Measurements from ENCODE around the gene UMOD.
"Not testable (repeated sequence)": the region's sequence is repeated elsewhere in the genome, so short reads cannot be mapped to it uniquely, and the experiment has no call there.

The UMOD gene

GRCh38 chr16:20363191-20363590 is 10.7 kb upstream of the UMOD start:
- no peak for DNase-seq (ENCODE audit: low spot score)

GRCh38 chr16:20359997-20360396 is 7.5 kb upstream of the UMOD start:
- no peak for DNase-seq (ENCODE audit: low spot score)

DNA sequence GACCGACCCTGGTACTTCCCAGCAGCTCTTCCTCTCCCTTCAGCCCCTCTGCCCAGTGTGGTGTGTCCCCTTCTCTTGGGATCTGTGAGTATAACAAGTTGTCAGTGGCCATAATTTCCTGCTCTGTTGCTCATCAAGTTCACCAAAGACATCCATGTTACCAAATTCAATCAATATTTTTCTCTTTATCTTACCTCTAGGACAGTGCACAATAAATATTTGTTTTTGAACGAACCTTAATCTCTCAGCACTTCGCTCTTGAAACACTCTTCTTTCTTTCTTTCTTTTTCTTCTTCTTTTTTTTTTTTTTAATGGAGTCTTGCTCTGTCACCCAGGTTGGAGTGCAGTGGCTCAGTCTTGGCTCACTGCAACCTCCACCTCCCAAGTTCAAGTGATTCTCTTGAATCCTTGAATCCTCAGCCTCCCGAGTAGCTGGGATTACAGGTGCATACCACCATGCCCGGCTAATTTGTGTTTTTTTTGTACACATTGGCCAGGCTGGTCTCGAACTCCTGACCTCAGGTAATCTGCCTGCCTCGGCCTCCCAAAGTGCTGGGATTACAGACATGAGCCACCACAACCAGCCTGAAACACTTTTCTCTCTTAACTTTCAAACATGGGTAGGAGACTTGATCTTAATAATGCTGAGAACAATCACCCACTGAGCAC is 2.7 kb upstream of the UMOD start:
- DNase-seq (ENCODE audit: low spot score) = no peak

DNA sequence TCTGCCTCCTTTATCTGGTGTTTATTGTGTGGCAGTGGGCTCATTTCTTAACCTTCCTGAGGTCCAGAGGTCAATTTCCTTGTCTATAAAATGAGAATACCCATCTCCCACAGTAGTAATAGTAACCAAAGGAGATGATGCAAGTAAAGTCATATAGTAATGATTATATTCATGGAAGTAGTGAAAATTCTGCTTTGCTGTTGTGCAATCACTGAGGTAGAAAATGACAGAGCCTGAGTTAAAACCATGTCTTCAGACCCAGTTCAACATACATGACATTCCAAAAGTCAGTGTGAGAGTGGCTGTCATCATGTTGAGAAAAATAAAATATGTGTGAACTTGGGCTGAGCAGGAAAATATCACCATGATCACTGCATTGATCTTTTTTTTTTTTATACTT is 864 bp upstream of the UMOD start:
- no peak for DNase-seq (ENCODE audit: low spot score)

- no peak for DNase-seq (ENCODE audit: low spot score)
These were observed 2.9 kb downstream of the UMOD start for GRCh38 chr16:20349615-20350014.

- no peak for DNase-seq (ENCODE audit: low spot score)
These were observed 3.9 kb downstream of the UMOD start for GRCh38 chr16:20348365-20349185.

GRCh38 chr16:20347666-20348364 is 4.7 kb downstream of the UMOD start:
- no peak for DNase-seq (ENCODE audit: low spot score)

DNA sequence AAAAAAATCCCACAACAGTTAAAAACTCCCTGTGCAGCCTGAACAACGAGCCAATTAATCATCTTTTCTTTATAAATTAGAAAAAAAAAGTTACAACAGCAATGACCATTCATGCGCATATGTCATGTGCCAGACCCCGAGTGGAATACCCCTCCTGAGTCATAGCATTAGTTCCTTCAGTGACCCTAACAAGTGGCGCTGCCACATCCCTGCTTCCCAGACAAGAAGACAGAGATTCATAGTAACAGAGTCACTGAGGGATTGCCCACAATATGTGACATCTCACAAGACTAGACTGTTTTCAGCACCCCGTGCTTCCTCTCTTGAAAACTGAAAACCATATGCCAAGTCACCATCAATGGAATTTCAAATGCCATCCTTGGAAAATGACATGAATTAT is 7.9 kb downstream of the UMOD start:
- no peak for DNase-seq (ENCODE audit: low spot score)

DNA sequence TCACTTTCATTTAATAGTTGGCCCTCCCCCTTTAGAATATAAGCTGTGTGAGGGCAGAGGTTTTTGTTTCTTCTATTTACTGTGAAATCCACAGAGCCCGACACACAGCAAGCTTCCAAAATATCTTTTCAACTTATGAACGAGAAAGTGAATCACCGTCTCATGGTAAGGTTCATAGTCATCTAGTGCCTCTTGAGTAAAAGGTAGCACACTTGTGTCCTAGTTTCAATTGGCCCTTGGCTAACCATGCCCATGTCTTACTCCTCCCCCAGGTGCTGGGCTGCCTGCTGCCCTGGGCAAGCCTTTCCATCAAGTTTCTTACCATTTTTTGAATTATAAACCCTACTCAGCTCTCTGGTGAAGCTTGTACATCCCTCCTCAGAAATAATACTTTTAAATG is 12.8 kb downstream of the UMOD start:
- no peak for DNase-seq (ENCODE audit: low spot score)

- DNase-seq (ENCODE audit: low spot score) = no peak
These were observed 15.6 kb downstream of the UMOD start for GRCh38 chr16:20336955-20337354.

- no peak for DNase-seq (ENCODE audit: low spot score)
These were observed 18.1 kb downstream of the UMOD start for GRCh38 chr16:20334396-20334795.

DNA sequence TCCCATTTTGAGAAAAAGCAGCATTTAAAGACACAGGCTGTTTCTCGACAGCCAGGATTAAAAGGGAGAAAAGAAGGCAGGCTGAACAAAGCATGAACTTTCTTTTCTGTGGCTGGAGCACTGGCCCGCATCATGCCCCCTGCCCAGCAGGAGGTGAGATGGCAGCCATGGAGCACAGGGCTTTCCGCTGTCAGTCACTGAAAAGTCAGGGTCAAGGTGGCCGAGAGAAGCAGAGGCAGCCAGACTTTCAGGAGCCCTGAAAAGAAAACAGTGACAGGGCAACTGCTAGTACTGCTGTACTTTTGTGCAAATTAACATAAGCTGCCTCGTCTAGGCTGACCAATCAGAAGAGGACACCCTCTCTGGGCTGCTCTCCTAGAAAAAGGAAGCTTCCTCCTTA is 19.4 kb downstream of the UMOD start:
- DNase-seq (ENCODE audit: low spot score) = no peak

DNA sequence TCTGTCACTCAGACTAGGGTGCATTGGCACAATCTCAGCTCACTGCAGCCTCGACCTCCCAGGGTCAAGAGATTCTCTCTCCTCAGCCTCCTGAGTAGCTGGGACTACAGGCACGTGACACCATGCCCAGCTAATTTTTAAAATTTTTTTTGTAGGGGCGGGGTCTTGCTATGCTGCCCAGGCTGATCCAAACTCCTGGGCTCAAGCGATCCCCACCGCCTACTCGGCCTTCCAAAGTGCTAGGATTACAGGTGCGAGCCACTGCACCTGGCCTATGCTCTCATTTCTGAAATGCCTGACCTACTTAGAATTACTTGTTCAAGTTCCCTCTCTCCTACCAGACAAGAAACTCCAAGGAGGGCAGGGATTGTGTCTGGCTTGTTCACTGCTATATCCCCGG is 20.1 kb downstream of the UMOD start:
- no peak for DNase-seq (ENCODE audit: low spot score)

GRCh38 chr16:20331635-20332034 is 20.9 kb downstream of the UMOD start:
- DNase-seq (ENCODE audit: low spot score) = no peak

GRCh38 chr16:20329392-20330138 is 22.9 kb downstream of the UMOD start:
- DNase-seq (ENCODE audit: low spot score) = no peak

DNA sequence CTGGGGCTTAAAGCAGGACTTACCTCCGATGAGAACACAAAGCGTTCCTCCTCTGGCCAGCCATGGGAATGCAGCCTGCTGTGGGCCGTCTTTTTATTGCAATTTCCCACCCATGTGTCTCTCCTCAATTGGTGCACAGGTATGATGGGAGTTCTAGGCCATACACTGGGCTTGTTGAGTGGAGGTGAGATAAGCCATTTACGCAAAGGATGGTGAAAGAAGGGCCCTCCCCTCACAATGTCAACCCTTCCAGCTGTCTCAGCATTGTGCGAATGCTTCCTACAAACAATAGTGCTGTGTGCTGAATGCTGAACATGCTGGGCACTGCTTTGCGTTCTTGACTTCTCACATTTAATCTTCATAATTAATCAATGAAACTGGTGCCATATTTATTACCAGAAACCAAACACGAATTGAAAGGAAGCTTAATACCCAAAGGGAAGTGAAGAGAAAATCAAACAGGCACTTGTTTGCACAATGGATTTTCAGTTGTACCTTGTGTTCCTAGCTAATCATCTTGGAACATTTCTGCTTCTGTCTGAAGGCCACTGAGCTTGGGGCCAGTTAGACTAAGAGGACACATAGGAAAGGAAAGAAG is 25.0 kb downstream of the UMOD start, which contains the start of gene GP2:
Gene GP2 (minus strand): TSS at position 70 of the 598 bp plus-strand sequence. CDS start 1,082 bp downstream, outside the sequence.
- no peak for DNase-seq (ENCODE audit: low spot score)

DNA sequence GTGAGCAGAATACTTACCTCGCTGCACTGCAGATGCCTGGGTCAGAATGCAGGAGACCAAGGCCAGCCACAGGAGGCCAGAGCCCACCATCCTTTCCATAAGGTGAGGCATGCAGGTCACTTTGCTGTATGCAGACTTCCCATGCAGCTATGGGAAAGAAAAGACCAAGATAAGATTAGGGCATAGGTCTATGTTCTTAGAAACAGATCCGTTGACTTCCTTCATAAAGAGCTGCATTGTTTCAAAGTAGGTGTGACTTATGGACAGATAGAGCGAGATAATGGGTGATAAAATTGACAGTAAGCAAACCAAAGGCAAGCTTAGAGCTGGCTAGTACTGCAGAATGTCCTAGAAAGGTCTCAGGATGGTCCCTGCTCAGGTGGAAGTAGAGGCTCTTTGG is 26.2 kb downstream of the UMOD start:
- no peak for DNase-seq (ENCODE audit: low spot score)

- no peak for DNase-seq (ENCODE audit: low spot score)
These were observed 27.5 kb downstream of the UMOD start for GRCh38 chr16:20325005-20325404.

DNA sequence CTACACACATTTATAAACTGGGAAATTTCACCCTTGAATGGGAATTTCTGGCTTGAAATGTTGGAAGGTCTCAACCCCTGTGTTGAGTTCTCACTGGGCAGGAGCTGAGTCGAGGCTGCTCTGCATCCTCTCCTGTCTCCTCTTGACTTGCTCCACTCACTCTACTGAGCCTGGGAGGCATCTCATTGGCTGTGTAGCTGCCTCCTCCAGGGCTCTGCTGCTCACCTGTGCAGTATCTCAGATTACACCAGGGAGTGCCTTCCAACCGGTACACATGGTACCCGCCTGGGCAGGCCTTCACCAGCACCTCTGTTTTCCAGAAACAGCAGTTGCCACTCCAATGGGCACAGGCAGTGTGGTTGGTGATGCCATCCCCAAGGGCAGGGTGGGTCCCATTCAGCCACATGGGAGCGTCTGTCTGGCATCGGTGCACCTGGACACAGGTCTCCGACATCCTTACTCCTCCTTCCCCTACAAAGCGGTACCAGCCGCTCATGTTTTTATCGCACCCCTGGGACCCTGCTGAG is 28.9 kb downstream of the UMOD start:
- no peak for DNase-seq (ENCODE audit: low spot score)

DNA sequence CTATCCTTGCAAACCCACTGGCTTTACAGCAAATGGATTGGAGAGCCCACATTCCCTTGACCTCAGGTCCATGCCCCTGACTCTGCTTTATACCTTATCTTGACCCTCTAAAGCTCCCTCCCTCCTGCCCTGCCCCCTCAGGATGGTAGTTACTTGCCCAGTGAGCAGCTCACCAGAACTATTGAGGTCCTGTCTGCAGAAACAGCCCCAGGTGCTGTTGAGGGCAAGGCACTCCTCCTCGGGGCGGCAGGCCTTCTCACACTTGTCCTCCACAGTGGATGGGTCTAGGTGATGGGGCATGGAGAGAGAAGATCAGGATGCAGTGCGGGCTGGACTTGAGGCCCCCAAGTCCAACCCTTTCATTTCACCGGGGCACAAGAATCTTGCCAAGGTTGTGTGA is 29.8 kb downstream of the UMOD start:
- DNase-seq (ENCODE audit: low spot score) = no peak

DNA sequence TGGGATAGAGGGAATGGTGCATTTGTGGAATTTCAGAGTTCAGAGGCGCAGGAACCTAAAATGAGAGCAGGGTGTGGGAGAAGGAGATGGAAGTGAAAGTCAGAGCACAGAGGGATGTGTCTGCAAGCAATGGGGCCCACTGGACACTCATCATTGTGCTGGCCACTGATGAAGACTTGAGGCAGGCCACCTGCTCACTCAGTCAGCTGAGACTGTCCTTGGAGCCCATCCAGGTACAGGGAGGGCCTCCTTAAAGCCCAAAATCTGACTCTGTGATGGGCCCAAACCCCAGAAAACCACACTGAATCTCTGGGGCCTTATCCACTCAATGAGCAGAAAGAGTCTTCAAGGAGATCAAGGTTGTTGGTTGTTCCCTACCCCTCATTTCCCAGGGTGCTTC is 30.8 kb downstream of the UMOD start:
- DNase-seq (ENCODE audit: low spot score) = no peak

GRCh38 chr16:20321051-20321450 is 31.5 kb downstream of the UMOD start:
- not testable (repeated sequence) for DNase-seq (ENCODE audit: low spot score)
